ENCODE data around the gene XPOT.

XPOT gene

GRCh38 chr12:64469455-64470142 is 65.4 kb downstream of the XPOT start:
- TF ChIP-seq, protein P1, sequence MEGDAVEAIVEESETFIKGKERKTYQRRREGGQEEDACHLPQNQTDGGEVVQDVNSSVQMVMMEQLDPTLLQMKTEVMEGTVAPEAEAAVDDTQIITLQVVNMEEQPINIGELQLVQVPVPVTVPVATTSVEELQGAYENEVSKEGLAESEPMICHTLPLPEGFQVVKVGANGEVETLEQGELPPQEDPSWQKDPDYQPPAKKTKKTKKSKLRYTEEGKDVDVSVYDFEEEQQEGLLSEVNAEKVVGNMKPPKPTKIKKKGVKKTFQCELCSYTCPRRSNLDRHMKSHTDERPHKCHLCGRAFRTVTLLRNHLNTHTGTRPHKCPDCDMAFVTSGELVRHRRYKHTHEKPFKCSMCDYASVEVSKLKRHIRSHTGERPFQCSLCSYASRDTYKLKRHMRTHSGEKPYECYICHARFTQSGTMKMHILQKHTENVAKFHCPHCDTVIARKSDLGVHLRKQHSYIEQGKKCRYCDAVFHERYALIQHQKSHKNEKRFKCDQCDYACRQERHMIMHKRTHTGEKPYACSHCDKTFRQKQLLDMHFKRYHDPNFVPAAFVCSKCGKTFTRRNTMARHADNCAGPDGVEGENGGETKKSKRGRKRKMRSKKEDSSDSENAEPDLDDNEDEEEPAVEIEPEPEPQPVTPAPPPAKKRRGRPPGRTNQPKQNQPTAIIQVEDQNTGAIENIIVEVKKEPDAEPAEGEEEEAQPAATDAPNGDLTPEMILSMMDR (conservative IDR thresholded peaks at IDR 0.05): no peak

DNA sequence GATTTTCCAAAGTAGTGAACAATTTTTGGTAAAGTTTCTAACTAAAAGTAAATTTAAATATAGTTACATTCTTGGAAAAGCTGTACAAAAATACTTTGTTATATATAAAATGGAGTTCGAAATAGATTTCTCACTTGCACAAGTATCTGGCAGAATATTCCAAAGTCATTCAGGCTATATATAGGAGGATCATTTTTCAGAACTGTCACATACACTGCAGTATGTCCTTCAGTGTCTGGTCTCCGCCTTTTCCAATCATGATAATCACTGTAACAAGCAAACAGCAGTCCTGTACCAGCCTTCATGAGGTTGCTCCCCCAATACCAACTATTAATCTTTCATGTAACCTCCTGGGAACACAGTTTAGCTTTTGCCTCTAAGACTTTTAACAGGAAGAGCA is 66.3 kb downstream of the XPOT start:
- no peak overlapping the region for H3K27ac ChIP-seq

More at GRCh38 chr12:64469455-64470142, 65.4 kb downstream of the XPOT start:
- no peak overlapping the region for H3K27ac ChIP-seq

DNA sequence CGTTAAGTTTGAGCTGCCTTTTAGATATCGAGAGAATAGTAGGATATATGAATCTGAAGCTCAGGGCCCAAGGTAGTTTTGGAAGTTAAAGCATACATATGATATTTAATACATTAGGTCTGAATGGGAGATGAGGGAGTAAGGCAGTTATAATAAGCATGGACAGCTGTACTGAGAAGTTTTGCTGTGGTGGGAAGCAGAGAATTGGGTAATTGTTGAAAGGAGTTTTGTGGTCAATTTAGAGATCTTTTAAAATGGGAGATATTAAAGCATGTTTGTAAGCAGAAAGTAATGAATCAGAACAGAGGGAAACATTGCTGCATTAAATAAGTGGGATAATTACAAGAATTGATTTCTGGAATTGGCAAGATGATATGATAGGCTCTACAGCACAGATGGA is 69.0 kb downstream of the XPOT start:
- TF ChIP-seq, protein P1 (conservative IDR thresholded peaks at IDR 0.05): no peak
- no peak overlapping the region for H3K27ac ChIP-seq

More for the DNA sequence above, 66.3 kb downstream of the XPOT start:
- TF ChIP-seq, protein P1 (conservative IDR thresholded peaks at IDR 0.05): no peak

- TF ChIP-seq, protein P1 (conservative IDR thresholded peaks at IDR 0.05): no peak
- no peak overlapping the region for H3K27ac ChIP-seq
Observed at GRCh38 chr12:64475518-64475917, 71.3 kb downstream of the XPOT start.

DNA sequence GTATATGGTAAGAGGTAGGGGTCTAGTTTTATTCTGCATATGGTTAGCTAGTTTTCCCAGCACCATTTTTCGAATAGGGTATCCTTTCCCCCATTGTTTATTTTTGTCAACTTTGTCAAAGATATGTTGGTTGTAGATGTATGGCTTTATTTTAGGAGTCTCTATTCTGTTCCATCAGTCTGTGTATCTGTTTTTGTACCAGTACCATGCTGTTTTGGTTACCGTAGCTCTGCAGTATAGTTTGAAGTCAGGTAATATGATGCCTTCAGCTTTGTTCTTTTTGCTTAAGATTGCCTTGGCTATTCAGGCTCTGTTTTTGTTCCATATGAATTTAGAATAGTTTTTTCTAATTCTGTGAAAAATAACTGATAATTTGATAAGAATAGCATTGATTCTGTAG is 72.7 kb downstream of the XPOT start:
- TF ChIP-seq, protein P1 (conservative IDR thresholded peaks at IDR 0.05): no peak
- H3K27ac ChIP-seq: no peak overlapping the region

- TF ChIP-seq, protein P1 (conservative IDR thresholded peaks at IDR 0.05): no peak
- no peak overlapping the region for H3K27ac ChIP-seq
Observed at GRCh38 chr12:64478661-64479060, 74.5 kb downstream of the XPOT start.

DNA sequence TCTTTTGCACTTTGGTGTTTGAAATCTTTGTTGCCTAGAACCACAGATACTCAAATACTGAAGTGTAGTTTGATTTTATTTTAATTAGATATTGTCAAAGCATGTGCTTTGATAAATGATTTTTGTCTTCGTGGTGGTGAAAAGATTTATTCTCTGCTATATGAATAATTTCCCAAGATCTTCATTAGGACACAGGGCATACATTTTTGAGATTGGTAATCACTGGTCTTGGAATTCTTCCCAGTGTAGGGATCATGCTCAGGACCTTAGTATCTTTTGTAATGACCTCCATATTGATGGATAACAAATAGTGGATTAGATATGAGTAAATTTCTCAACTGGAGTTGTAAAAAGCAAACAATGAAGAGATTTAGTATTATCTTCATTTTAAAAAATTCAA is 76.0 kb downstream of the XPOT start:
- H3K27ac ChIP-seq: no peak overlapping the region
- TF ChIP-seq, protein P1 (conservative IDR thresholded peaks at IDR 0.05): no peak

Data from VCaP (cell line).